Brain microvascular endothelial cell (primary cell): Measurements from ENCODE around the gene LRRK1.

Source experiments
- DNase-seq: peaks from one replicate; pipeline ENCODE4 v3.0.0-alpha.2; 2020
- H3K27ac ChIP-seq: fragments of 250-450 bp; sonication (Bioruptor Pico); 2 replicates; pipeline ENCODE4 v1.5.1; 2020; ENCODE audit warnings: mild to moderate bottlenecking, moderate library complexity
- H3K27me3 ChIP-seq: fragments of 250-450 bp; sonication (Bioruptor Pico); replicated peaks from 2 replicates; pipeline ENCODE4 v1.5.1; 2020; ENCODE audit warnings: mild to moderate bottlenecking
- H3K36me3 ChIP-seq: fragments of 250-450 bp; sonication (Bioruptor Pico); replicated peaks from 2 replicates; pipeline ENCODE4 v1.5.1; 2020; ENCODE audit warnings: mild to moderate bottlenecking
- H3K4me3 ChIP-seq: 2 replicates; pipeline ENCODE4 v1.5.1; 2011; ENCODE audit warnings: low read depth, mild to moderate bottlenecking, control low read depth, low read length, moderate library complexity
- CTCF ChIP-seq: IDR thresholded peaks from 2 replicates; pipeline ENCODE4 v1.5.1; 2011; ENCODE audit warnings: low read depth, mild to moderate bottlenecking, moderate library complexity, low read length, control low read depth, inconsistent platforms; ENCODE audit errors: missing control alignments
- in situ Hi-C: cut with HindIII; loops from 2 replicates; pipeline ENCODE4 v1.10.0; 2017; ENCODE audit warnings: low sequenced_read_pairs, low pct_ligation_motif_present

LRRK1 gene

DNA sequence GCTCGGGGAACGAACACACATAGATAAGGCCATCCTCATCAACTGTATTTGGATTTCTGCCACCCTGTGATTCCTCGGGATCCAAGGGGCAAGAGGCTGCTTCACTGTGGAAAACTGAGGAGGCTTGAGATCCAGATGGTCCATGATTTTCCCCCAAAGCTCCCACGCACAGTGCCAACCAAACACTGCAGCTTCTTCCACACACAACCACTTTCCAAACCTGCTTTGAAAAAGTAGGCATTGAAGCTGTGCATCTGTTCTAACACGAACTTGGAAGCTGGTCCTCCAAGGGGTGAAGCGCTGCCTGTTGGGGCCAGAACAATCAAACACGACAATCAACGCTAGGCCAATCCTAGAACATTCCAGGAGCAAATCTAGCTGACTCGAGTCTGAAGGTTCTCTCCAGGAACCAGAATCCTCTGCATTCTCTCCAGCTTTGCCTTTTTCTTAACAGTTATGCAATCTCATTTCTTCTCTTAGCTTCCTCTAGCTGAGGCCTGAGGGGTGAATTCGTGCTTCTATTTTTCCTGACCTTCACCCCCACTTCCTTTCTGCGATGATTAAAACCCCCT is 104.4 kb downstream of the LRRK1 start:
- in situ Hi-C loops, result loop anchor here (10.0 kb wide), 1 partner anchor 231 kb away; the partner anchor contains the start of gene CHSY1
- H3K36me3 ChIP-seq, result no peaks in the 10 kb centered on the region
- DNase-seq, result no peak
- no peak for TF ChIP-seq CTCF
- H3K27ac ChIP-seq, result peak overlapping the region; percentile 10
- no peak overlapping the region for H3K4me3 ChIP-seq
- H3K27me3 ChIP-seq, result no peaks in the 10 kb centered on the region

- no peak for TF ChIP-seq CTCF
- H3K27ac ChIP-seq, result peak overlapping the region; percentile 51
- no peaks in the 10 kb centered on the region for H3K36me3 ChIP-seq
- DNase-seq, result peak; percentile 68
- no peak overlapping the region for H3K4me3 ChIP-seq
- H3K27me3 ChIP-seq, result no peaks in the 10 kb centered on the region
- in situ Hi-C loops, result loop anchor here (10.0 kb wide), 1 partner anchor 231 kb away; the partner anchor contains the start of gene CHSY1
These were observed 105.0 kb downstream of the LRRK1 start for GRCh38 chr15:101024073-101024695.

- no peak for TF ChIP-seq CTCF
- Histone ChIP-seq H3K36me3 (no peaks in the 10 kb centered on the region), H3K27ac (no peak overlapping the region), H3K4me3 (no peak overlapping the region), H3K27me3 (no peaks in the 10 kb centered on the region)
- DNase-seq, result no peak
- in situ Hi-C loops, result loop anchor here (10.0 kb wide), 1 partner anchor 230 kb away; the partner anchor contains the start of gene CHSY1
These were observed 105.7 kb downstream of the LRRK1 start for GRCh38 chr15:101024706-101025500.

- DNase-seq, result no peak
- TF ChIP-seq CTCF, result no peak
- in situ Hi-C loops, result loop anchor here (10.0 kb wide), 1 partner anchor 229 kb away; the partner anchor contains the start of gene CHSY1
- H3K36me3 ChIP-seq, result no peaks in the 10 kb centered on the region
- H3K27me3 ChIP-seq, result no peaks in the 10 kb centered on the region
- H3K4me3 ChIP-seq, result no peak overlapping the region
- no peak overlapping the region for H3K27ac ChIP-seq
These were observed 106.3 kb downstream of the LRRK1 start for GRCh38 chr15:101025501-101025885.

DNA sequence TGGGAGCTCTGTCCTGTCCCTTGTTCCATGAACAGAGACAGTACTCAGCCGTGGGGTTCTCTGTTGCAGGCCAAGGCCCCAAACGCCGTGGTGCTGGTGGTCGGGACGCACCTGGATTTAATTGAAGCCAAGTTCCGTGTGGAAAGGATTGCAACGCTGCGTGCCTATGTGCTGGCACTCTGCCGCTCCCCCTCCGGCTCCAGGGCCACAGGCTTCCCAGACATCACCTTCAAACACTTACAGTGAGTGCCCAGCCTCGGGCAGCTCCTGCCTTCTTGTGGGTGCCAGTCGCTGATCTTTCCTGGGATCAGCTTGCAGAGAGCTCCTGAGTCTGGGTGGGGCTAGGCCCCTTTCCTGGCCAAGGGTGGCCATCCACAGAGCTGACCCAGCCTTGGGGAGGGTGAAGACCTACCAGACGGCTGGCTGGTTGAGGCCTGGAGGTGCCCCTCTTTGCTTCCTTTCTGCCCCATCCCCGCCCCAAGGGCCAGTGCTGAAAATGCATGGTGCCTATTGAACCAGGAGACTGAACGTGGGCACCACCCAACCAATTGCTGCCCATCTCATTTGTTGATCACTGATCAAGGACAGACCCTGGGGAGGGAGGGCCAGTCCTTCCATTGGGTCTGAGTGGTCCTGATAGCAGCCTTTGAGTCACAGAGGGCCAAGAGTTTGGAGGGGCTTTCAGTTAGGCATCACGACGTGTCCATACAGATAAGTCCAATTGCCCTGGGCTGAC is 106.9 kb downstream of the LRRK1 start:
- TF ChIP-seq CTCF, result no peak
- Histone ChIP-seq H3K27me3 (no peaks in the 10 kb centered on the region), H3K27ac (no peak overlapping the region), H3K4me3 (no peak overlapping the region), H3K36me3 (no peaks in the 10 kb centered on the region)
- in situ Hi-C loops, result loop anchor here (10.0 kb wide), 1 partner anchor 229 kb away; the partner anchor contains the start of gene CHSY1
- DNase-seq, result no peak
